Glutamatergic neuron (in vitro differentiated cells): Measurements from ENCODE around the gene AGAP3. TPM values are rescaled to one million over a fixed set of nuclear protein-coding genes. Genes with fewer than 3 reads are reported as not detected.

Experiments used
- DNase-seq: peaks from one replicate; pipeline ENCODE4 v3.0.0; 2022
- H3K27ac Mint-ChIP-seq: one replicate; pipeline ENCODE4 v1.8.0; 2020; ENCODE audit warnings: mild to moderate bottlenecking, mixed read lengths, inconsistent platforms; ENCODE audit not compliant: unreplicated experiment
- H3K27me3 Mint-ChIP-seq: one replicate; pipeline ENCODE4 v1.8.0; 2020; ENCODE audit warnings: mild to moderate bottlenecking, moderate library complexity, mixed read lengths, inconsistent platforms; ENCODE audit not compliant: unreplicated experiment
- H3K36me3 Mint-ChIP-seq: one replicate; pipeline ENCODE4 v1.8.0; 2020; ENCODE audit warnings: mild to moderate bottlenecking, mixed read lengths, inconsistent platforms; ENCODE audit not compliant: unreplicated experiment
- H3K4me1 Mint-ChIP-seq: one replicate; pipeline ENCODE4 v1.8.0; 2020; ENCODE audit warnings: mild to moderate bottlenecking, low read depth, mixed read lengths, inconsistent platforms; ENCODE audit not compliant: unreplicated experiment
- H3K4me3 Mint-ChIP-seq: one replicate; pipeline ENCODE4 v1.8.0; 2020; ENCODE audit warnings: mild to moderate bottlenecking, mixed read lengths, inconsistent platforms; ENCODE audit not compliant: unreplicated experiment
- H3K9me3 Mint-ChIP-seq: one replicate; pipeline ENCODE4 v1.8.0; 2020; ENCODE audit warnings: mild to moderate bottlenecking, moderate library complexity, mixed read lengths, inconsistent platforms; ENCODE audit not compliant: unreplicated experiment
- CTCF ChIP-seq: fragments of 200-600 bp; sonication (generic); IDR thresholded peaks from one replicate; pipeline ENCODE4 v1.5.0; 2021; ENCODE audit not compliant: partially characterized antibody, unreplicated experiment
- total RNA-seq: library from RNA; stranded (reverse); fragmentation: NEBNext Ultra II Directional; extraction: Animal tissue kit (Norgen Biotek cat#: 25700); gene quantifications from one replicate; pipeline ENCODE4 v1.2.1, GENCODE V29; 2021; ENCODE audit not compliant: unreplicated experiment

The AGAP3 gene
- total RNA-seq, 1 donor from 2014 or later = 406 TPM

- peaks cover 22% of the 10 kb centered on the region for H3K27me3 Mint-ChIP-seq
- no peaks in the 10 kb centered on the region for H3K36me3 Mint-ChIP-seq
- H3K4me1 Mint-ChIP-seq = peaks cover 19% of the 10 kb centered on the region
- DNase-seq = no peak
- H3K27ac Mint-ChIP-seq = peak overlapping the region; percentile 22
- no peak for TF ChIP-seq CTCF
- peaks cover 25% of the 10 kb centered on the region for H3K9me3 Mint-ChIP-seq
- H3K4me3 Mint-ChIP-seq = no peak overlapping the region
Measured at GRCh38 chr7:151121380-151122170, 35.3 kb downstream of the AGAP3 start.

DNA sequence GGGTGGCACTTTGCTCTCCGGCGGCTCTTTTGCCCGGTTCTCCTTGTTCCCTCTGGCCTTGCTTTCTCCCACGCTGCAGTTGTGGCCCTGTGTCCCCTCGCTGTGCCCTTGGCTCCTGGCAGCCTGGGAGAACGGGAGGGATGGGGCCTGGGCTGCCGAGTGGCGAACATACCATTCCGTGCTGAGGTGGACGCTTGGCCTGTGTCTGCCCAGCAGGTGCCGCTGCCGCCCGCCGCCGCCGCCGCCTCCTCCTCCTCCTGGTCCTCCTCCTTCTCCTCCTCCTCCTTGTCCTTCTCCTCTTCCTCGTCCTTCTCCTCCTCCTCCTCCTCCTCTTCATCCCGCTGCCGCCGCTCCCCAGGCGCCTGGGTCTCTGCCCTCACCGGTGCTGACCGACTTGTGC is 36.0 kb downstream of the AGAP3 start:
- Mint-ChIP-seq H3K27ac (no peak overlapping the region), H3K9me3 (peaks cover 25% of the 10 kb centered on the region), H3K27me3 (peaks cover 23% of the 10 kb centered on the region), H3K4me3 (no peak overlapping the region), H3K4me1 (peaks cover 22% of the 10 kb centered on the region), H3K36me3 (no peaks in the 10 kb centered on the region)
- DNase-seq = no peak
- no peak for TF ChIP-seq CTCF

GRCh38 chr7:151122796-151123157 is 36.5 kb downstream of the AGAP3 start:
- no peak for TF ChIP-seq CTCF
- no peak for DNase-seq
- H3K36me3 Mint-ChIP-seq = no peaks in the 10 kb centered on the region

DNA sequence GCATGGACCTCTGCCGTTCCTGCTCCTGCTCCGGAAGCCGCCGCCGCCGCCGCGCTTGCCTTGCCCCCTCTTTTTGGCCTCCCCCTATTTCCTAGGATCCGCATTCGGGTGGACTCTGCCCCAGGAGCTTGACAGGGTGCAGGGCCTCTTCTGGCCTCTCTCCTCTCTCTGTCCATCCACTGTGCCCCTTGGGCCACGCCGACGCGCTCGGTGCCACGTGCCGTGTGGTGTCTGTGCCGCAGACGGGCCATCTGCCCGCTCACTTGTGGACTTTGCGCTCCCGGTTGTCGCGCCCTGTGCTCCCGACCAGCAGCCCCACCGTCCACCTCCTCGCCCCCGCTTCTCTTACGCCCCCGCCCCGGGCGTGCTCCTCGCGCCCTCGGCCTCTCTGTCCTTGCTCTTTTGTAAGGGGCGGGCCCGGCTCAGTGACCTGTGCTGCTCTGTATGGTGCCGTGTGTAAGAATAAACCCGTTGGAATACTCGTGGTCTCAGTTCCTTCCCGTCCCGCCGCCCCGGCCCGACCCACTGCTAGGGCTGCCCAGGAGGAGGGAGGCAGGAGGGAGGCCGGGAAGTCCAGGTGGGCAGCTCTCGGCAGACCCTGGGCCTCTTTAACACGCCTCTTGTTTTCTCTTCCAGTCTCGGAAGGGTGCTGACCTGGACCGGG is 37.0 kb downstream of the AGAP3 start:
- Mint-ChIP-seq H3K4me3 (no peak overlapping the region), H3K9me3 (peaks cover 24% of the 10 kb centered on the region), H3K27ac (no peak overlapping the region), H3K27me3 (peaks cover 22% of the 10 kb centered on the region), H3K4me1 (peaks cover 32% of the 10 kb centered on the region), H3K36me3 (no peaks in the 10 kb centered on the region)
- no peak for TF ChIP-seq CTCF
- DNase-seq = no peak

More at GRCh38 chr7:151122796-151123157, 36.5 kb downstream of the AGAP3 start:
- H3K9me3 Mint-ChIP-seq = peaks cover 26% of the 10 kb centered on the region
- peaks cover 27% of the 10 kb centered on the region for H3K4me1 Mint-ChIP-seq
- peaks cover 23% of the 10 kb centered on the region for H3K27me3 Mint-ChIP-seq
- no peak overlapping the region for H3K27ac Mint-ChIP-seq
- no peak overlapping the region for H3K4me3 Mint-ChIP-seq
